HL-60 (cell line): ENCODE results near the gene VPS13D.

Experiments
- CTCF ChIP-seq: IDR thresholded peaks from one replicate; pipeline ENCODE4 v1.5.1; 2011; ENCODE audit warnings: low read length, control low read depth, inconsistent platforms; ENCODE audit not compliant: insufficient read depth
- TF ChIP-seq, protein P1 (sequence below): IDR thresholded peaks from 2 replicates; pipeline ENCODE4 v1.6.1; 2012; ENCODE audit warnings: low read depth; ENCODE audit not compliant: insufficient replicate concordance

DNA sequence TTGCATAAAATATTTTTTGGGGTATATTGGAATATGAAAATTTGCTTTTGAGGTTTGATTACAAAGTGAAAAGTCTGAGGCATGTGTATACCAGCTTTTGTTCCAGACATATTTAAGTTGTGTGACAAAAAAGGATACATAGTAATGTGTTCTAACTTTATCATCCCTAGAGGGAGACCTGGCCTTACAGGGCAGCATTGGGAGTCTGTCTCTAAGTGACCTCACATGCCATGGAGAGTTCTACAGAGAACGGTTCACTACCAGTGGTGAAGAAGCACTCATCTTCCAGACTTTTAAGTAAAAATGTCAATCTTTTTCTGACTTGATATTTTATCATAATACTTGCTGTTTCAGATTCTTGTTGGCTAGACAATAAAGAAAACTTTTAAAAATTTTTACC lies 61.0 kb downstream of the VPS13D start:
- TF ChIP-seq CTCF, result no peak
- TF ChIP-seq, protein P1, sequence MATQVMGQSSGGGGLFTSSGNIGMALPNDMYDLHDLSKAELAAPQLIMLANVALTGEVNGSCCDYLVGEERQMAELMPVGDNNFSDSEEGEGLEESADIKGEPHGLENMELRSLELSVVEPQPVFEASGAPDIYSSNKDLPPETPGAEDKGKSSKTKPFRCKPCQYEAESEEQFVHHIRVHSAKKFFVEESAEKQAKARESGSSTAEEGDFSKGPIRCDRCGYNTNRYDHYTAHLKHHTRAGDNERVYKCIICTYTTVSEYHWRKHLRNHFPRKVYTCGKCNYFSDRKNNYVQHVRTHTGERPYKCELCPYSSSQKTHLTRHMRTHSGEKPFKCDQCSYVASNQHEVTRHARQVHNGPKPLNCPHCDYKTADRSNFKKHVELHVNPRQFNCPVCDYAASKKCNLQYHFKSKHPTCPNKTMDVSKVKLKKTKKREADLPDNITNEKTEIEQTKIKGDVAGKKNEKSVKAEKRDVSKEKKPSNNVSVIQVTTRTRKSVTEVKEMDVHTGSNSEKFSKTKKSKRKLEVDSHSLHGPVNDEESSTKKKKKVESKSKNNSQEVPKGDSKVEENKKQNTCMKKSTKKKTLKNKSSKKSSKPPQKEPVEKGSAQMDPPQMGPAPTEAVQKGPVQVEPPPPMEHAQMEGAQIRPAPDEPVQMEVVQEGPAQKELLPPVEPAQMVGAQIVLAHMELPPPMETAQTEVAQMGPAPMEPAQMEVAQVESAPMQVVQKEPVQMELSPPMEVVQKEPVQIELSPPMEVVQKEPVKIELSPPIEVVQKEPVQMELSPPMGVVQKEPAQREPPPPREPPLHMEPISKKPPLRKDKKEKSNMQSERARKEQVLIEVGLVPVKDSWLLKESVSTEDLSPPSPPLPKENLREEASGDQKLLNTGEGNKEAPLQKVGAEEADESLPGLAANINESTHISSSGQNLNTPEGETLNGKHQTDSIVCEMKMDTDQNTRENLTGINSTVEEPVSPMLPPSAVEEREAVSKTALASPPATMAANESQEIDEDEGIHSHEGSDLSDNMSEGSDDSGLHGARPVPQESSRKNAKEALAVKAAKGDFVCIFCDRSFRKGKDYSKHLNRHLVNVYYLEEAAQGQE, result no peak
